Adrenal gland (tissue), 12 donors: ENCODE measurements around the gene MAP4K3. TPM values are rescaled to one million over a fixed set of nuclear protein-coding genes. Genes with fewer than 3 reads are reported as not detected.

Source experiments
- DNase-seq, 7 donors: peaks; one replicate each; pipeline ENCODE4 v3.0.0-alpha.2; 2019 to 2020
- H3K27ac ChIP-seq, 5 donors: fragments of 200-600 bp; sonication (generic) in 4 of 5; 1 replicate in 3 of 5; 2 replicates in 2 of 5; pipeline versions ENCODE4 v1.5.1 to v1.8.0; 2016 to 2020; ENCODE audit warnings: mild to moderate bottlenecking in 1 of 5
- H3K27me3 ChIP-seq: fragments of 200-600 bp; 2 replicates; pipeline ENCODE4 v1.8.0; 2021
- H3K36me3 ChIP-seq, 2 donors: fragments of 200-600 bp; replicated peaks in 1 of 2; 1 replicate in 1 of 2; 2 replicates in 1 of 2; pipeline versions ENCODE4 v1.5.1 to v1.8.0; 2018 to 2022
- H3K4me1 ChIP-seq, 2 donors: fragments of 200-600 bp; replicated peaks in 1 of 2; 1 replicate in 1 of 2; 2 replicates in 1 of 2; pipeline versions ENCODE4 v1.5.1 to v1.8.0; 2018 to 2021
- H3K4me3 ChIP-seq, 4 donors: fragments of 200-600 bp; sonication (generic) in 3 of 4; one replicate each; pipeline ENCODE4 v1.5.1; 2016 to 2018
- H3K9me3 ChIP-seq, 3 donors: fragments of 200-600 bp; sonication (generic) in 1 of 3; replicated peaks in 1 of 3; 1 replicate in 2 of 3; 2 replicates in 1 of 3; pipeline versions ENCODE4 v1.5.1 to v1.8.0; 2016 to 2021
- POLR2A ChIP-seq, 2 donors: fragments of 450-650 bp; IDR thresholded peaks; one replicate each; pipeline ENCODE4 v1.6.1; 2017; ENCODE audit warnings: antibody characterized with exemption in 2 of 2, mild to moderate bottlenecking in 2 of 2, moderate library complexity in 1 of 2
- WGBS, 4 donors: extraction: QIAGEN DNeasy Blood & Tissue Kit in 2 of 4; methylation state at CpG; one replicate each; pipeline versions ENCODE4 v1.1.5 to v1.1.7; 2013 to 2017; 5-methylcytosine and 5-hydroxymethylcytosine counted together
- intact Hi-C, 2 donors: fragments of 100-400 bp; cut with DNase I; formaldehyde crosslinking; loops; one replicate each; pipeline versions ENCODE4 v1.14.1 to v1.15.0; 2022 to 2023
- polyA plus RNA-seq, 3 donors: library from polyadenylated mRNA; stranded (reverse); fragments of 200-250 nt in 2 of 3; fragments of 350-450 nt in 1 of 3; fragmentation: Illumina TruSeq in 1 of 3; extraction: RNeasy Lipid Tissue Mini Kit (QIAGEN cat#74804) in 1 of 3; gene quantifications; one replicate each; pipeline ENCODE4 v1.2.3, GENCODE V29; 2013 to 2014
- total RNA-seq, 9 donors: library from RNA; depleted of rRNA in 4 of 9; stranded (reverse); fragments of >200 nt in 4 of 9; fragments of 120-200 nt in 1 of 9; fragmentation: NEBNext Ultra II Directional in 1 of 9; extraction: Animal tissue kit (Norgen Biotek cat#: 25700) in 1 of 9; gene quantifications; one replicate each; pipeline versions ENCODE4 v1.1.0 to v1.2.4, GENCODE V29; 2013 to 2023
- TF ChIP-seq, protein P1 (sequence below), 6 experiments: fragments of 450-650 bp in 4 of 6; fragments of 200-600 bp in 2 of 6; sonication (generic) in 1 of 6; IDR thresholded peaks; 1 replicate in 5 of 6; 2 replicates in 1 of 6; pipeline versions ENCODE4 v1.5.1 to v1.8.0; 2016 to 2021; ENCODE audit warnings: antibody characterized with exemption in 6 of 6, mild to moderate bottlenecking in 2 of 6, moderate library complexity in 1 of 6
- donor health status: healthy with polysubstance abuse.
- donor health status: Bipolar disorder and iron deficiency.
- donor health status: DM: yes; HTN: yes; CAD: no.
- donor health status: DM: no; HTN: no; CAD: no.
- donor health status: DM: no; HTN: no; CAD: no.
- donor health status: DM: yes; HTN: yes; CAD: no.

Gene MAP4K3
- total and polyA plus RNA-seq, 12 donors, result 15.4 to 79.7 (median 38.8) TPM

- no peak overlapping the region for H3K27ac ChIP-seq
- no peaks in the 10 kb centered on the region for H3K9me3 ChIP-seq
- H3K4me1 ChIP-seq, result peaks cover 0 to 5% of the 10 kb centered on the region in 2 donors
- no peaks in the 10 kb centered on the region for H3K27me3 ChIP-seq
- H3K4me3 ChIP-seq, result no peak overlapping the region
- intact Hi-C loops, result no loop called here
- no peak for TF ChIP-seq POLR2A (IDR thresholded peaks at IDR 0.05)
- TF ChIP-seq, protein P1, sequence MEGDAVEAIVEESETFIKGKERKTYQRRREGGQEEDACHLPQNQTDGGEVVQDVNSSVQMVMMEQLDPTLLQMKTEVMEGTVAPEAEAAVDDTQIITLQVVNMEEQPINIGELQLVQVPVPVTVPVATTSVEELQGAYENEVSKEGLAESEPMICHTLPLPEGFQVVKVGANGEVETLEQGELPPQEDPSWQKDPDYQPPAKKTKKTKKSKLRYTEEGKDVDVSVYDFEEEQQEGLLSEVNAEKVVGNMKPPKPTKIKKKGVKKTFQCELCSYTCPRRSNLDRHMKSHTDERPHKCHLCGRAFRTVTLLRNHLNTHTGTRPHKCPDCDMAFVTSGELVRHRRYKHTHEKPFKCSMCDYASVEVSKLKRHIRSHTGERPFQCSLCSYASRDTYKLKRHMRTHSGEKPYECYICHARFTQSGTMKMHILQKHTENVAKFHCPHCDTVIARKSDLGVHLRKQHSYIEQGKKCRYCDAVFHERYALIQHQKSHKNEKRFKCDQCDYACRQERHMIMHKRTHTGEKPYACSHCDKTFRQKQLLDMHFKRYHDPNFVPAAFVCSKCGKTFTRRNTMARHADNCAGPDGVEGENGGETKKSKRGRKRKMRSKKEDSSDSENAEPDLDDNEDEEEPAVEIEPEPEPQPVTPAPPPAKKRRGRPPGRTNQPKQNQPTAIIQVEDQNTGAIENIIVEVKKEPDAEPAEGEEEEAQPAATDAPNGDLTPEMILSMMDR (IDR thresholded peaks at IDR 0.05), result no peak
- no peak for DNase-seq
- peaks cover 0 to 30% of the 10 kb centered on the region in 2 donors for H3K36me3 ChIP-seq
- WGBS, 4 donors, result 83 to 92% (median 88%) methylated on average over 1 of the region's 1 CpG
Measured at GRCh38 chr2:39264733-39265132, 172.4 kb downstream of the MAP4K3 start.

- 93 to 99% (median 97%) methylated on average over 4 of the region's 4 CpGs for WGBS, 4 donors
Measured at GRCh38 chr2:39260087-39260486, 177.0 kb downstream of the MAP4K3 start.

GRCh38 chr2:39256040-39256439, 181.0 kb downstream of the MAP4K3 start:
- TF ChIP-seq, protein P1 (IDR thresholded peaks at IDR 0.05), result no peak
- no peak for TF ChIP-seq POLR2A (IDR thresholded peaks at IDR 0.05)
- DNase-seq, result no peak
- intact Hi-C loops, result no loop called here
- Histone ChIP-seq H3K36me3 (peaks cover 0 to 80% of the 10 kb centered on the region in 2 donors), H3K4me1 (no peaks in the 10 kb centered on the region), H3K9me3 (peaks cover 0 to 4% (median 0%) of the 10 kb centered on the region in 3 donors), H3K27me3 (no peaks in the 10 kb centered on the region), H3K4me3 (no peak overlapping the region), H3K27ac (no peak overlapping the region)

More at GRCh38 chr2:39260087-39260486, 177.0 kb downstream of the MAP4K3 start:
- intact Hi-C loops, result no loop called here
- no peaks in the 10 kb centered on the region for H3K27me3 ChIP-seq
- no peak overlapping the region for H3K27ac ChIP-seq
- no peak overlapping the region for H3K4me3 ChIP-seq
- H3K36me3 ChIP-seq, result peaks cover 0 to 64% of the 10 kb centered on the region in 2 donors
- DNase-seq, result no peak
- H3K9me3 ChIP-seq, result peaks cover 0 to 4% (median 0%) of the 10 kb centered on the region in 3 donors
- no peaks in the 10 kb centered on the region for H3K4me1 ChIP-seq
- TF ChIP-seq POLR2A (IDR thresholded peaks at IDR 0.05), result no peak
- TF ChIP-seq, protein P1 (IDR thresholded peaks at IDR 0.05), result no peak

GRCh38 chr2:39252888-39253518, 184.1 kb downstream of the MAP4K3 start:
- WGBS, 4 donors, result 91 to 92% (median 92%) methylated on average over 18 of the region's 18 CpGs
- no peak overlapping the region for H3K4me3 ChIP-seq
- intact Hi-C loops, result no loop called here
- peaks cover 0 to 4% (median 0%) of the 10 kb centered on the region in 3 donors for H3K9me3 ChIP-seq
- TF ChIP-seq, protein P1 (IDR thresholded peaks at IDR 0.05), result no peak
- TF ChIP-seq POLR2A (IDR thresholded peaks at IDR 0.05), result no peak
- H3K27ac ChIP-seq, result no peak overlapping the region
- no peaks in the 10 kb centered on the region for H3K27me3 ChIP-seq
- no peaks in the 10 kb centered on the region for H3K4me1 ChIP-seq
- DNase-seq, result no peak
- H3K36me3 ChIP-seq, result peaks cover 0 to 61% of the 10 kb centered on the region in 2 donors
